Limb (tissue), 2 donors: ENCODE measurements around the gene TATDN2.
A peak's percentile ranks its signal among the peaks of the same experiment; 100 is the strongest.
"Not testable (repeated sequence)": the region's sequence is repeated elsewhere in the genome, so short reads cannot be mapped to it uniquely, and the experiment has no call there.

Source experiments
- DNase-seq, 2 donors: peaks; one replicate each; pipeline ENCODE4 v3.0.0-alpha.2; 2016; ENCODE audit errors: extremely low spot score in 2 of 2

Gene TATDN2

DNA sequence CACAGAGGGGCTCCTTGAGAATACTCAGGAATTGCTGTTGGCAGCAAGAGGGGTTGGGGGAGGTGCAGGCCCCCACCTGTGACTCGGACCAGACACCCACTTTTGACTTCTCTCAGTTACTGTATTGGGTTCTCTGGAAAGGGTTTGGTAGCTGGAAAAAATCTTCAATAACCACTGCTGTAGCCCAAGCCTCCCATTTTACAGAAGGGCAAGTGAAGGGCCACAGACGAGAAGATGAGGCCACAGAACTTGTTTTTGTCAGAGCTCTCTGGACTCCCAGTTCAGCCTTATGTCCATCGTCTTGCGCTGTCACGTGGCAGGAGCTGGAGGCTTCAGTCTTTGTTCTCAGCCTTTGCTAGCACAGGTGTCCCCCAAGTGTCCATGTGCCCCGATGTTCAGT is 12.7 kb upstream of the TATDN2 start:
- DNase-seq: no peak

DNA sequence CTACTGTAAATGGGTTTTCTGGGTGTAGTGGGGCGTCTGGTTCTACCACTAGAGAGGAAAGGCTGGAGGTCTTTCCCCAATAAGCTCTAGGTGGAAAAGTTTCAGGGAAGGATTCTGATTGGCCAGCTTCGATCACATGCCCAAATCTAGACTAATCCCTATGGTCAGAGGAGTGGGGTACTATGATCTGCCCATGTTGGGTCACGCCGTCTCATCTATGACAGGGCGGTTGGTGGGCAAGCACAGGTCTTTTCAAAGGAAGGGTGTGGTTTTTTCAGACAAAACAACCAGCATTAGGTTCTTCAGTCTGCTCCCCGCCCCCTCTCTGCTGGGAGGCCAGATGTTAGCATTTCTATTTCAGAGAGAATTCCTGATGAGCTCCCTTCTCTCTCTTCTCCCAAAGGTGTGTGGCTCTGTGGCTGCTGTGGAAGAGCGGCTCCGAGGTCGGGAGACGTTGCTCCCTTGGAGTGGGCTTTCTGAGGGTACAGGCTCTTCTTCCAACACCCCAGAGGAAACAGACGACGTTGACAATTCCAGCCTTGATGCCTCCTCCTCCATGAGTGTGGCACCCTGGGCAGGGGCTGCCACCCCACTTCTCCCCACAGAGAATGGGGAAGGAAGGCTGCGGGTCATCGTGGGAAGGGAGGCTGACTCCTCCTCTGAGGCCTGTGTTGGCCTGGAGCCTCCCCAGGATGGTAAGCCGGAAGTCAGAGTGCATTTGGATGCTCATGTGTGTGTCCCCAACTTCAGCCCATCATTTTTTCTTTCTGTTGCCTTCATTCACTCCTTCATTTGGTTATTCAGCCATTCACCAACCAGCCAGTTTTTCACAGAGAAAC is 9.7 kb upstream of the TATDN2 start:
- DNase-seq: no peak

DNA sequence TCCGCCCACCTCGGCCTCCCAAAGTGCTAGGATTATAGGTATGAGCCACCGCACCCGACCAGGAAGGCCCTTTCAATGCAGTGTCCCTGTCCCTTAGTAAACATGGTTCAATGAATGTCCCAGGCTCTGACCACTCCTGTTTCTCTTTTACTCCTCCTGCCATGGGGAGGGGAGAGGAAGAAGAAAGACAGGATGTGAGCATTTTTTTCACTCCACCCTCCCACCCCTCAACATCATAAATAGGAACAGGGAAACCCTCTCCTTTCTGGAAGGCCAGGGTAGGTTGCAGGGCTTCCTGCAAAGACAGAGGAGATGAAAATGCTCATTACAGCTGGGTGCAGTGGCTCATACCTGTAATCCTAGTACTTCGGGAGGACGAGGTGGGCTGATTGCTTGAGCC is 7.5 kb upstream of the TATDN2 start:
- DNase-seq: no peak

DNA sequence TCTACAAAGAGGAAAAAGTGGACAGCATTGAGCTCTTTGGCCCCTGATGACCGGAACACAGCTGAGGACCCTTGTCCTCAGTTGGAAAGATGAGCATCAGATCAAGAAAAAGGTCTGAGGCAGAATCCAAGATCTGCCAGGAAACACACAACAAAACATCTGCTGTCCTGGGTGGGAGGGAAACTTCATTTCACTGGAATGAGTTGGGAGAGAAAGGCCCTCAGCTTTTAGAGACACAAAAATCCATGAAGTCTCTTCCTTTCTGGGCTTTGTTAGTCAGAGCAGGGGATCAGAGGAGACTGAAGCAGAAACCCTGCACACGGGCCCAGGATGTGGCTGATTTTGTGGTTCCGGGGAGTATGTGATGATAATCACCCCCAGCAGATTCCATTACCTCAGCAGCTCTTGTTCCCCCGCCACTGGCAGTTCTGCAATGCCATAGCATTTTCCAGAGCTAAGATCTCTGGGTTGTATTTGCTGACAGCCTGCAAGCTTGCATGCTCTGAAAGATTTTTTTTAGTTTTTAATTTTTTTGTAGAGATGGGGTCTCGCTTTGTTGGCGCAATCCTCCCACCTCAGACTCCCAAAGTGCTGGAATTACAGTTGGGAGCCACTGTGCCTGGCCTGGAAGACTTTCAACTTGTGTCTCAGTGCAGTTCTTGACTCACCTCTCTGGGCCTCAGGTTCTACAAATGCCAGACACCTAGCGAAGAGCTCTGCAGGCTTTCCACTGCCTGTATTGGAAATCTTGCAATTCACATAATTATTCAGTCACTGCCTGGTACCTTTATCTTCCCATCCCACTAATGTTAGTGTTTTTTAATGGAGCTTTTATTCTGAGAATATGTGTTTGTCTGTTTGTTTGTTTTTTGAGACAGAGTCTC is 5.8 kb upstream of the TATDN2 start:
- no peak for DNase-seq

DNA sequence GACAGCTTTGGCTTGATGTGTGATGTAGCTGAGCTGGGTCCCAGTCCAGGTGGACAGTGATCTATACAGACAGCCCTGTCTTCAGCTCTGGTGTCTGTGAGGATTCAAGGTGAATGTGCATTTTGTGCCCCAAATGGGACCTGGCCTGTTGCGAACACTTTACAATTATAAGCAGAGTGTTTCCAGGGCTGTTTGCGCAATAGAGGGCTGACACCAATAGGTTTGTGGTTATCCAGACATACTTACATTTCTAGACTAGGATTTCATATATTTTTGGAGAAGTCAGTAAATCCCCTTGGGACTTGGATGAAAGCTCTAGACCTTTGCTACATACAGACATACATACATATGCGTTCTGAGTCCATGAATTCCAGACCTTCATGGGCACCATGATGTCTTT is 4.2 kb upstream of the TATDN2 start:
- no peak for DNase-seq

DNA sequence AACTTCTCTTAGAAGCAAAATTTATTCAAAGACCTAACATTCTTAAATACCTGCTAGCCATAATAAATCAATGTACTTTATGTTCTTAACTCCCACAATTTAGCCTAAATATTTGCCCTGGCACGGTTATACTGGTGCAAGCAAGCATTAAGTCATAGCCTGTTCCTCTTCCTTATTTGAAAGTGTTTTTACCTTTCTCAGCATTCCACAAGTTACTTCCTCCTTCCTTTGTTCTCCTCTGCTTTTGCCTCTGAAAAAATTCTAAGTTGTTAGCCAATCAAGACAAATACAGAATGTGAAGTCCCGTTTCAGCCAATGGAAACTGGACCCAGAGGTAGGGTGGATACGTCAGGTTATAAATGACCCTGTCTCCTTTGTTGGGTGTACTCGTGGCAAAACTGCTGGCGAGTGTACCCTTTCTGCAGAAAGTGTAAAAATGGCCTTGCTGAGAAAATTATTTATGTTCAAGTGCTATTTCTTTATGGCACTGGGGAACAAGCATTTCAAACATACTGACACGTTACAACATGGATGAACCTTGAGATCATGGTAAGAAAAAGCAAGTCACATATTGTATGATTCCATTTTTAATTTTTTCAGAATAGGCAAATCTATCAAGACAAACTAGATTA is 3.1 kb upstream of the TATDN2 start:
- no peak for DNase-seq

DNA sequence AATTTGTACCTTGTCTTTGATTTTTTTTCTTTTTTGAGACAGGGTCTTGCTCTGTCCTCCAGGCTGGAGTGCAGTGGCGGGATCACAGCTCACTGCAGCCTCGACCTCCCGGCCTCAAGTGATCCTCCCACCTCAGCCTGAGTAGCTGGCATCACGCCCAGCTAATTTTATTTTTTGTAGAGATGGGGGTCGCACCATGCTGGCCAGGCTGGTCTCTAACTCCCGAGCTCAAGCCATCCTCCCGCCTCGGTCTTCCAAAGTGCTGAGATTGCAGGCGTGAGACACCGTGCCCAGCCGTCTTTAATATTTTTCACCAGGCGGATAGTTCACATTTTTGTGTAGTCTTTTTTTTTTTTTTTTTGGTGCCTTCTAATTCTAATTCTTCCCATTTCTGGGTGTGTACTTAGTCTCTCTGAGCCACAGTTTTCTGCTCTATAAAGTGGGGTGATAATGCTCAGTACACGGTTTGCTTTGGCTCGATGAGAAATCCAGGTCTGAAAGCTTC is 528 bp upstream of the TATDN2 start:
- DNase-seq: no peak

DNA sequence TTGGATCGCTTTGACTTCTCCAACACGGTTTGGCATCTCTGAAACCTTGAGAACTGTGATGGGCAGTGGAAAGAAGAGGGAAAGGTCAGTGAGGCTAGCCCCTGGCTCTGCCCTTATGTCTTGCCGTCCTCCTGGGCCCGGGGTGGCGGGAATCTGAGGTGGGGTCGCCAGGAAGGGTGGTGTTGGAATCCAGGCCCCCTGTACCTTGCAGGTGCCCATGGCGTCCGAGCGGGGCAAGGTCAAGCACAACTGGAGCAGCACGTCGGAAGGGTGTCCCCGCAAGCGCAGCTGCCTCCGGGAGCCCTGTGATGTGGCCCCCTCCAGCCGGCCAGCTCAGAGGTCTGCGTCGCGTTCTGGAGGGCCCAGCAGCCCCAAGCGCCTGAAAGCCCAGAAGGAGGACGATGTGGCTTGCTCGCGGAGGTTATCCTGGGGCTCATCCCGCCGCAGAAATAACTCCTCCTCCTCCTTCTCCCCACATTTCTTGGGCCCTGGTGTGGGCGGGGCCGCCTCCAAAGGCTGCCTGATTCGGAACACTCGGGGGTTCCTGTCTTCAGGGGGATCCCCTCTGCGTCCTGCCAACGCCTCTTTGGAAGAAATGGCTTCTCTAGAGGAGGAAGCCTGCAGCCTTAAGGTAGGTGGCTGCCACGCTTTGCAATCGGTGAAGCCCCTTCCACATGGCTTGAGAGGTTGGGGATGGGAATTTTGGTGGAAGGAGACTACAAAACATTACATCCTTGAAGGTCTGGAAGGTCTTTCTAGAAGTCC is 907 bp downstream of the TATDN2 start:
- peak in 1 of 2 donors; percentile 43 for DNase-seq

DNA sequence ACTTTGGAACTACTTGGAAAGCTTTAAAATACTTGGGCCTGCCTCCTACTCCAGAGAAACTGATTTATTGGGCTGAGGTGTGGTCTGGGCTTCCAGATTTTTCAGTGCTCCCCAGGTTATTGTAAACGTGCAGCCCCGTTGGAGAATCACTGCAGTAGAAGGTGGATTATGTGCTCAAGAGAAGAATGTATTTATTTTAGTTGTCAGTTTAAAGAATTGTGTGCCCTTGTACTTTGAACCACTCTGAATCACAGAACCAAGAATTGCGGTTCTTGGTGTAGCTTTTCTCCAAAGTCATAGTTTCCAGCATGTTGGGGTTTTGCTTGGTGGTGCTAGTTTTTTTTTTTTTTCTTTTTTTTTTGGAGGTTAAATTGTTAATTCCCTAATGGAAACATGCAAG is 1.6 kb downstream of the TATDN2 start:
- DNase-seq: no peak

DNA sequence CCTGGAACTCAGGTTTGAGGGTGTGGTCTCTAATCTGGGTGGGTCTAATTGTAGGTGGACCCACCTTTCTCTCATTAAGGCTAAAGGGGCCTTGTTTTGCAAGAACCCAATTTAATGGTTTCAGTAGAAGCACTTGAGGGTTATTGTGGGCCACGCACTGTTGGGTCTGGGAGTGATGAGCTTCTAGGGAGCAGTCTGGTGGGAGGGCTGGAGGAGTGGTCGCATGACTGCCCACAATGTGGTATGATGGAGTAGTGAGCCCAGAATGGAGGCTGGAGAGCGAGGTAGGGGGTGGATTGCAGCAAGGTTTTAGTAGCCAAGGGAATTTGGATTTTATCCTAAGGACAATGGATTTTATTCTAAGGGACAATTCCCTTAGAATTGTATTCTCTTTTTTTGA is 2.7 kb downstream of the TATDN2 start:
- DNase-seq: no peak

DNA sequence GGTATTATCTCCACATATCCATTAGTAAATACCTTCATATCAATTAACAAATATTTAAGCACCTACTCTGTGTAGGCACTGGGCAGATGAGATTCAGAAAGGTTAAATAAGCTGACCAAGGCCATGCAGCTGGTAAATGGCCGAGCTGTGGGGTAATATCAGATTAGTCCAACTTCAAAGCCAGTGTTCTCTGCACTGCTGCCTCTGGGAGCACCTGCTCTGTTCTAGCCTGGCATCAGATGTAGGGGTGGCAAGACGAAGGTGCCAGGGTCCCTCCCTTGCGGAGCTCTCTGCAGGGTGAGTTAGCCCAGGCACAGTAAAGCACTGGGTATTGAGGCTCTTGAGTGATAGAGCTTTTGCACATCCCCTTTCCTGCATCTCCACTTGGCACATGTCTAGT is 5.5 kb downstream of the TATDN2 start:
- no peak for DNase-seq

DNA sequence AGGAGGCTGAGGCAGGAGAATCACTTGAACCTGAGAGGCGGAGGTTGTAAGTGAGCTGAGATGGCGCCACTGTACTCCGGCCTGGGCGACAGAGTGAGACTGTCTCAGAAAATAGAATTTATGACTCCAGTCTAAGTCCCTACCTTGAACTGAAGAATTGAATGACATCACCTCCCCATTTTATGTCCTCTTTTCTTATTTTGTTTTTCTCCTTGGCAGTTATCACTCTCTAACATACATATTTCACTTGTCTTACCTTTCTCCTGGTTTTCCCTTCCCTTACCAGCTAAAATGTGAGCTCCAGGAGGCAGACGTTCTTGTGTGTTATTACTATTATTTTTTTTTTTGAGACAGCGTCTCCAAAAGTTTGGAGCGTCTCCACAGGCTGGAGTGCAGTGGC is 7.6 kb downstream of the TATDN2 start:
- no peak for DNase-seq

DNA sequence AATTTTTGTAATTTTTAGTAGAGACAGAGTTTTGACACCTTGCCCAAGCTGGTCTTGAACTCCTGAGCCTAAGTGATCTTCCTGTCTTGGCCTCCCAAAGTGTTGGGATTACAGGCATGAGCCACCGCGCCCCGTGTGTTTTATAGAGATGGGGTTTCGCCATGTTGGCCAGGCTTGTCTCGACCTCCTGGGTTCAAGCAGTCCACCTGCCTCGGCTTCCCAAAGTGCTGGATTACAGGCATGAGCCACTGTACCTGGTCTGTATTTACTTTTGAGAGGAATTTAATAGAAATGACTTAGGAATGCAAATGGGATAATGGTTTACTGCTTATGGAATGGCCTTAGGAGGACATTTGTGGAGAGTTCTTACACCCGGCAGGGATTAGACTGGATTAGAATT is 10.8 kb downstream of the TATDN2 start:
- no peak for DNase-seq

DNA sequence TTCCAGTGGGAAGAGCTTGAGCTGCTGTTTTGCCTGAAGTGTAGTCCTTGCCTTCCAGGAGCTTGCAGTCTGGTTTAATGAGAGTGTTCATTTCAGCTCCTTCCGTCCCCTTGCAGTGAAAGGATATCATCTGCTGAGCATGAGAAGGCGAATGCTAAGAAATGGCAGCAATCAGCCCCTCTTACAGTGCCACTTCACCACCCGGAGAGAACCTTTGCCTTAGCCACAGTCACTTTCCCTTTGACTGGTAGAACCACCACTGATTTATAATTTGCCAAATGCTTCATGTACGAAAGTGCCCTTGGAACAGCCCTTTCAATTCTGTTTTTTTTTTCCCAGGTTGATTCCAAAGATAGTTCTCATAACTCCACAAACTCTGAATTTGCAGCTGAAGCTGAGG is 11.5 kb downstream of the TATDN2 start:
- DNase-seq: no peak

DNA sequence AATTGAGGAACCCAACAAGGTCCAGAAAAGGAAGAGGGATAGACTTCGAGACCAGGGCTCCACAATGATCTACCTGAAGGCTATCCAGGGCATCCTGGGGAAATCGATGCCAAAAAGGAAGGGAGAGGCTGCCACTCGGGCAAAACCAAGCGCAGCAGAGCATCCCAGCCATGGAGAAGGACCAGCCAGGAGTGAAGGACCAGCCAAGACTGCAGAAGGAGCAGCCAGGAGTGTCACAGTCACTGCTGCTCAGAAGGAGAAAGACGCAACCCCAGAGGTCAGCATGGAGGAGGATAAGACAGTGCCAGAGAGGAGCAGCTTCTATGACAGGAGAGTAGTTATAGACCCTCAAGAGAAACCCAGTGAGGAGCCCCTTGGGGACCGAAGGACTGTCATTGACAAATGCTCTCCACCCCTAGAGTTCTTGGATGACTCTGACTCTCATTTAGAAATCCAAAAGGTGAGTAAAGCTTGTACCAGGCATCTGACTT is 12.0 kb downstream of the TATDN2 start:
- DNase-seq: no peak

DNA sequence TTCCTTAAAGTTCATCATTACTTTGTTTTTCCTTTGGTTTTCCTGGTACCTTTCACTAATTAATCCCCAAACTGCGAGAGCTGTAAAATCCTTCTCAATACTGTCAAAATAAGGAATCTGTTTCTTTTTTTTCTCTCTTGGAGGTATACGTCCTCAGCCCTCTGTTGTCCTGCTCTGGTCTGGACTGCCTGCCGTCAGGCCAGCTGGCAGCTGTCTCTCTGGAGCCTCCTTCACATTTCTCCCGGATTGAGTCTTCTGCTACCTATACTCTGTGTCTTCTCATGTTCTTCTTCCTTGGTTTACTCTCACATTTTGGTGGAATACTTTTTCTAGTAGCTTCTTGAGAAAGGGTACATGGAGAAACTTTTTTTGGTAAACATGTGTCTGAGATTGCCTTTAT is 13.8 kb downstream of the TATDN2 start:
- DNase-seq: no peak

DNA sequence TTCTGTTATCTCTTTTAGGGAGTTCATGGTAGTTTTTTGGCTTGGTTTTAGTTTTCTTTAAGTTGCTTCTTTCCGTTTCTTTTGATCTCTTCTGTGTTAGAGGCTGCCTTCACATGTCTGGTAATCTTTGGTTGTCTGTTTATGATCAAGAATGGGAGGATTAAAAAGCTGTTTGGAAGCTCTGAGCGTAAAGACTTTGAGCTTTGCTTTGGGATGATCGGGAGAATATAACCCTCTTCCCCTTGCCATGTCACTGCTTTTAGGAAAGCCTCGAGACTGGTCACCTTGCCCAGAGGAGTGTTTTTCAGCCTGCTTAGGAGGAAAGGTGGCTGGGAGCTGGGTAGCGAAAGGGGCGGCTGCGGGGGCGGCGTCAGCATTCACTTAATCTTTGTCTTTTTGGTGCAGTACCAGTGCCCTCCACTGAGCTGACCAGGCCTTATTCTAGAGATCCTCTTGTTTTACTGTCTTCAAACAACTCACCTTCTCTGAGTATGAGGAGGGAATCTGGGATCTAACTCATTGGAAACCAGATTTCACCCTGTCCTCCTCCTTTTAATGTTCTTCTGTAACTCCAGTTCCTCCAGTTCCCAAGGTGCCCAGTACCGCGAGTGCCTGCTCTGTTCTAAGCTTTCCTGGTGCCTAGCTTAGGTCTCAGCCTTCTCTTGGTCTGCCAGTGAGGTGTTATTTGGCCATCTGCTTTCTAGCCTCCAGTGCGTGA is 15.5 kb downstream of the TATDN2 start:
- DNase-seq: no peak

DNA sequence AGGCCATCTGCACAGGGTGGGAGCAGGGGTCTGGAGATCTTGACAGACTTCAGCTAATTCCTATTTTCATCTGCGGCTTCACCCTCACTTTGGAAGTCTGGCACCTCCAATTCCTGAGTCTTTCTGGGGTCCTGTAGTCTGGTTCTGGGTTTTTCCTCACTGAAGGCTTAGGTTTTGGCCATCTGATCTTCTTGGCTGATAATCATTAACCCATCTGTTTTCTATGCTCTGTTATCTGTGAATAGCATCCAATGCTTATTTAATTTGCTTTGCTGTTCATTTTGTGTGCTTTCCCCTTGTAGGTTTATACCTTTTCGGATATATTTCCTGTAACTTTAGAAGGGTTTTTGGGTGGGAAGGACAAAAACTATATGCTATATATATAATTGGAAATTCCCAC is 17.6 kb downstream of the TATDN2 start:
- no peak for DNase-seq

DNA sequence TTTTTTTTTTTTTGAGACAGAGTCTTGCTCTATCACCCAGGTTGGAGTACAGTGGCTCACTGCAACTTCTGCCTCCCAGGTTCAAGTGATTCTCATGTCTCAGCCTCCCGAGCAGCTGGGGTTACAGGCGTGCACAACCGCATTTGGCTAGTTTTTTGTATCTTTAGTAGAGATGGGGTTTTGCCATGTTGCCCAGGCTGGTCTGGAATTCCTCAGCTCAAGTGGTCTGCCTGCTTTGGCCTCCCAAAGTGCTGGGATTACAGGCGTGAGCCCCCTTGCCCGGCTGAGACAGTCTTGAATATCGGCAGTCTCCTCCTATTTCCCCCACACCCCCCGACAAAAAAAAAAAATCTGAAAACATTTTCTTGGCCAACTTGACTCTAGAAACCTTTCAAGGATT is 18.7 kb downstream of the TATDN2 start:
- DNase-seq: not testable (repeated sequence)

DNA sequence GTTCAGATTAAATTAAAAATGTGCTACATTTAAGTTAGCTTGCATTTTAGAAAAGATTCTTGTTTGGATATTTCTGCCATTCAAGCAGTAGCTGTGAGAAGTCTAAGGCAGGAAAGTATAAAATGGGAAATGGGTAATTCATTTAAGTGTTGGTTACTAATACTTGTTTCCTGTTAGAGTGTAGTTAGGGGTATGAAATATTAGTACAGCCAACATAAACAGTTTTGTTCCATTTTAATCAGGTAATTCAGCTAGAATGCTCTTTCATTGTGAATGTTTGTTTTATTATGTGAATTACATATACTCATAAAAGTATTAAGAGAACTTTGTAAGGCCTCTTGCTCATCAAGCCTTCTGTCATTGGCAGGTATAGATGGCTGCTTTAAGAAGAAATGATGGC is 19.9 kb downstream of the TATDN2 start:
- no peak for DNase-seq

DNA sequence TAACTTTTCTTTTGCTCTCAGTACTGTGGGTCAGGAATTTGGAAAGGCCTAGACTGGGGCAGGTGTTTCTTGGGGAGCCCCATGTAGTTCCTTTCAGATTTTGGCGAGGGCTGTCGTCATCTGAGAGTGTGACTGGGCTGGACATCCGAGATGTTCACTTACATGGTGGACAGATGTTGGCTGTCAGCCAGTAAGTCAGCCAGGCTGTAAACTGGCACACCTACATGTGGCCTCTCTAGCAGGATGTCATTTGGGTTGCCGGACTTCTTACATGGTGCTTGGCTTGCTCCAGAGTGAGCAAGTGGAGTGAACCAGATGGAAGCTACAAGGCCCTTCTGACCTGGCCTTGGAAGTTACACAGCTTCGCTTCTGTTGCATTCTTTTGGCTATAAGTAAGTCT is 20.7 kb downstream of the TATDN2 start:
- DNase-seq: no peak
